HL-60 (cell line): ENCODE results near the gene GPR31.

ENCODE experiments used
- GABPA ChIP-seq: IDR thresholded peaks from 2 replicates; pipeline ENCODE4 v1.6.1; 2012; ENCODE audit warnings: low read depth
- POLR2AphosphoS5 ChIP-seq: IDR thresholded peaks from 2 replicates; pipeline ENCODE4 v1.6.1; 2012; ENCODE audit warnings: low read depth
- TF ChIP-seq, protein P1 (sequence below): IDR thresholded peaks from one replicate; pipeline ENCODE4 v1.5.1; 2011; ENCODE audit warnings: low read length, control low read depth, inconsistent platforms; ENCODE audit not compliant: insufficient read depth

DNA sequence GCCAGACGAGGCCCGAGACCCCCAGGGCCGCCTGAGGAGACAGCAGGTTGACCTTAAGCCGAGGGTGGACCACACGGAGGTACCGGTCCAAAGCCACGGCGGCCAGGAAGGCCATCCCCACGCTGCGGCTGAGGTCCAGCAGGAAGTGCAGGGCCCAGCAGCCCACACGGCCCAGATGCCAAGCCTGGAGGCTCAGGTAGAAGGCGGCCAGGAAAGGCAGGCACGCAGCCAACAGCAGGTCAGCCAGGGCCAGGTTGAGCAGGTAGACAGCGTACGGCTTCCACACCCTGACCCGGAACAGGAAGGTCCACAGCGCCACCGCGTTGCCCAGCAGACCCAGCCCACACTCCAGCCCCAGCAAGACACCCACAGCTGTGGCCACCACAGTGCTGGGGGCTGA is 366 bp downstream of the GPR31 start:
- TF ChIP-seq, protein P1, sequence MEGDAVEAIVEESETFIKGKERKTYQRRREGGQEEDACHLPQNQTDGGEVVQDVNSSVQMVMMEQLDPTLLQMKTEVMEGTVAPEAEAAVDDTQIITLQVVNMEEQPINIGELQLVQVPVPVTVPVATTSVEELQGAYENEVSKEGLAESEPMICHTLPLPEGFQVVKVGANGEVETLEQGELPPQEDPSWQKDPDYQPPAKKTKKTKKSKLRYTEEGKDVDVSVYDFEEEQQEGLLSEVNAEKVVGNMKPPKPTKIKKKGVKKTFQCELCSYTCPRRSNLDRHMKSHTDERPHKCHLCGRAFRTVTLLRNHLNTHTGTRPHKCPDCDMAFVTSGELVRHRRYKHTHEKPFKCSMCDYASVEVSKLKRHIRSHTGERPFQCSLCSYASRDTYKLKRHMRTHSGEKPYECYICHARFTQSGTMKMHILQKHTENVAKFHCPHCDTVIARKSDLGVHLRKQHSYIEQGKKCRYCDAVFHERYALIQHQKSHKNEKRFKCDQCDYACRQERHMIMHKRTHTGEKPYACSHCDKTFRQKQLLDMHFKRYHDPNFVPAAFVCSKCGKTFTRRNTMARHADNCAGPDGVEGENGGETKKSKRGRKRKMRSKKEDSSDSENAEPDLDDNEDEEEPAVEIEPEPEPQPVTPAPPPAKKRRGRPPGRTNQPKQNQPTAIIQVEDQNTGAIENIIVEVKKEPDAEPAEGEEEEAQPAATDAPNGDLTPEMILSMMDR: no peak
- TF ChIP-seq GABPA (no peak), POLR2AphosphoS5 (no peak)
